Astrocyte (in vitro differentiated cells and primary cell): ENCODE data around the gene FSTL1.

Source experiments
- EZH2 ChIP-seq: IDR thresholded peaks from 2 replicates; pipeline ENCODE4 v1.6.1; 2012; ENCODE audit warnings: mild to moderate bottlenecking, low read length, inconsistent platforms; ENCODE audit not compliant: insufficient read depth
- TF ChIP-seq, protein P1 (sequence below): IDR thresholded peaks from 2 replicates; pipeline ENCODE4 v1.5.1; 2011; ENCODE audit warnings: low read depth, mild to moderate bottlenecking, inconsistent platforms, low read length, moderate library complexity; ENCODE audit not compliant: insufficient read depth

DNA sequence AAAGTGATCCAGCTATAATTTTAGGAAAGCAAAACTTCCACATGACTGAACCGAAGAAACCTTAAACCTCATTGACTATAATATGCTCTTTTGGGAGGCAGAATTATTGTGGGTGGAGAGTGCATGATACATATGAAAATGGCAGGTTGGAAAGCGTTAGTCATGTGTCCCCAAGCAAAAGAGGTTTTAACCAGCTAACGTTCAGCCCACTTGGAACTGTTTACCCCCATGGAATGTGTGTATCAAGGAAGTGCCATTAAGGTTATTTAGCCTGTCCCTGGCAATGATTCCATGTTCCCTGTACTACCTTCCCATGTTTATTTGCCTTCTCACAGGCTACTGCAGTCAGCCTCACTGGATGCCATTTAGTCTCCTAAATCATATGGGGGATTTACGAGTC is 57.5 kb downstream of the FSTL1 start:
- TF ChIP-seq, protein P1, sequence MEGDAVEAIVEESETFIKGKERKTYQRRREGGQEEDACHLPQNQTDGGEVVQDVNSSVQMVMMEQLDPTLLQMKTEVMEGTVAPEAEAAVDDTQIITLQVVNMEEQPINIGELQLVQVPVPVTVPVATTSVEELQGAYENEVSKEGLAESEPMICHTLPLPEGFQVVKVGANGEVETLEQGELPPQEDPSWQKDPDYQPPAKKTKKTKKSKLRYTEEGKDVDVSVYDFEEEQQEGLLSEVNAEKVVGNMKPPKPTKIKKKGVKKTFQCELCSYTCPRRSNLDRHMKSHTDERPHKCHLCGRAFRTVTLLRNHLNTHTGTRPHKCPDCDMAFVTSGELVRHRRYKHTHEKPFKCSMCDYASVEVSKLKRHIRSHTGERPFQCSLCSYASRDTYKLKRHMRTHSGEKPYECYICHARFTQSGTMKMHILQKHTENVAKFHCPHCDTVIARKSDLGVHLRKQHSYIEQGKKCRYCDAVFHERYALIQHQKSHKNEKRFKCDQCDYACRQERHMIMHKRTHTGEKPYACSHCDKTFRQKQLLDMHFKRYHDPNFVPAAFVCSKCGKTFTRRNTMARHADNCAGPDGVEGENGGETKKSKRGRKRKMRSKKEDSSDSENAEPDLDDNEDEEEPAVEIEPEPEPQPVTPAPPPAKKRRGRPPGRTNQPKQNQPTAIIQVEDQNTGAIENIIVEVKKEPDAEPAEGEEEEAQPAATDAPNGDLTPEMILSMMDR = no peak
- no peak for TF ChIP-seq EZH2
